Thyroid gland (tissue), 4 donors: Measurements from ENCODE around the gene RRBP1.

Experiments
- CTCF ChIP-seq, 6 experiments: fragments of 200-600 bp in 3 of 6; fragments of 450-650 bp in 3 of 6; sonication (generic) in 3 of 6; IDR thresholded peaks; one replicate each; pipeline ENCODE4 v1.5.1; 2016 to 2019; ENCODE audit warnings: antibody characterized with exemption in 6 of 6, mild to moderate bottlenecking in 2 of 6, inconsistent platforms in 1 of 6, moderate library complexity in 1 of 6
- POLR2A ChIP-seq, 2 donors: fragments of 450-650 bp; IDR thresholded peaks; one replicate each; pipeline ENCODE4 v1.6.1; 2017; ENCODE audit warnings: antibody characterized with exemption in 2 of 2, mild to moderate bottlenecking in 2 of 2, moderate library complexity in 1 of 2

- TF ChIP-seq CTCF (IDR thresholded peaks at IDR 0.05) (no peak), POLR2A (IDR thresholded peaks at IDR 0.05) (no peak)
Observed at GRCh38 chr20:17570347-17571152, 111.5 kb downstream of the RRBP1 start.
